Suprapubic skin (tissue), 4 donors: ENCODE measurements around the gene GTPBP10.

ENCODE experiments used
- EP300 ChIP-seq: sonication (generic); formaldehyde crosslinking; IDR thresholded peaks from one replicate; pipeline ENCODE4 v1.6.1; 2017; ENCODE audit warnings: antibody characterized with exemption
- POLR2A ChIP-seq, 2 donors: fragments of 450-650 bp; IDR thresholded peaks; one replicate each; pipeline ENCODE4 v1.6.1; 2017; ENCODE audit warnings: antibody characterized with exemption in 2 of 2, mild to moderate bottlenecking in 2 of 2, moderate library complexity in 2 of 2
- POLR2AphosphoS5 ChIP-seq, 3 donors: sonication (generic); formaldehyde crosslinking; IDR thresholded peaks; one replicate each; pipeline ENCODE4 v1.6.1; 2017; ENCODE audit warnings: antibody characterized with exemption in 3 of 3
- TF ChIP-seq, protein P1 (sequence below), 2 donors: fragments of 200-600 bp in 1 of 2; fragments of 450-650 bp in 1 of 2; sonication (generic) in 1 of 2; IDR thresholded peaks; one replicate each; pipeline ENCODE4 v1.5.1; 2016 to 2019; ENCODE audit warnings: antibody characterized with exemption in 2 of 2, mild to moderate bottlenecking in 1 of 2, moderate library complexity in 1 of 2

DNA sequence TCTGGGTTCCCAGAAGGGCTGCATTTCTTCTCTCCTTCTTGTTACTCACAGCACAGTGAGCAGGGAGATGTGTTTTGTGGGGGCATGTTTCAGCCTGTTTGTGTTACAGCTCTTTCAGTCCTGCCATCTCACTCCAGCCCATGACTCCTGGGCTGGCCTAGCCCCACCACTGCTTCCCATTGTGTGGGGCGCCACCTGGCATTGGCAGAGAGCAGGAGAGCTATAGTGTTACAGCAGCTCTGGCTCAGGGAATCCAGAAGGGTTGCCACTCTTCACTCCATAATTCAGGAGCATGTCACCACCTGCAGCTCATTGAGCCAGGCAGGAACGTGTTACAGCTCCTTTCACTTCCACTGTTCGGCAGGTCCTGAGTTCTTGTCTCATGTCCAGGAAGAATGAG, 86.7 kb downstream of the GTPBP10 start:
- TF ChIP-seq POLR2AphosphoS5 (IDR thresholded peaks at IDR 0.05) (no peak), POLR2A (IDR thresholded peaks at IDR 0.05) (no peak), EP300 (no peak)
- TF ChIP-seq, protein P1, sequence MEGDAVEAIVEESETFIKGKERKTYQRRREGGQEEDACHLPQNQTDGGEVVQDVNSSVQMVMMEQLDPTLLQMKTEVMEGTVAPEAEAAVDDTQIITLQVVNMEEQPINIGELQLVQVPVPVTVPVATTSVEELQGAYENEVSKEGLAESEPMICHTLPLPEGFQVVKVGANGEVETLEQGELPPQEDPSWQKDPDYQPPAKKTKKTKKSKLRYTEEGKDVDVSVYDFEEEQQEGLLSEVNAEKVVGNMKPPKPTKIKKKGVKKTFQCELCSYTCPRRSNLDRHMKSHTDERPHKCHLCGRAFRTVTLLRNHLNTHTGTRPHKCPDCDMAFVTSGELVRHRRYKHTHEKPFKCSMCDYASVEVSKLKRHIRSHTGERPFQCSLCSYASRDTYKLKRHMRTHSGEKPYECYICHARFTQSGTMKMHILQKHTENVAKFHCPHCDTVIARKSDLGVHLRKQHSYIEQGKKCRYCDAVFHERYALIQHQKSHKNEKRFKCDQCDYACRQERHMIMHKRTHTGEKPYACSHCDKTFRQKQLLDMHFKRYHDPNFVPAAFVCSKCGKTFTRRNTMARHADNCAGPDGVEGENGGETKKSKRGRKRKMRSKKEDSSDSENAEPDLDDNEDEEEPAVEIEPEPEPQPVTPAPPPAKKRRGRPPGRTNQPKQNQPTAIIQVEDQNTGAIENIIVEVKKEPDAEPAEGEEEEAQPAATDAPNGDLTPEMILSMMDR (IDR thresholded peaks at IDR 0.05) = no peak
